ENCODE measurements around the gene IGF2R. TPM values are rescaled to one million over a fixed set of nuclear protein-coding genes. Genes with fewer than 3 reads are reported as not detected.
"Not testable (repeated sequence)": the region's sequence is repeated elsewhere in the genome, so short reads cannot be mapped to it uniquely, and the experiment has no call there.

The IGF2R gene
- total RNA-seq, 6 experiments from 2014 or later, result 77.3 to 119 (median 88.1) TPM

- Mint-ChIP-seq H3K9me3 (no peaks in the 10 kb centered on the region), H3K4me1 (ENCODE audit: low read depth) (peaks cover 54% of the 10 kb centered on the region), H3K36me3 (ENCODE audit: low read depth) (peaks cover 59% of the 10 kb centered on the region), H3K4me3 (no peak overlapping the region), H3K27ac (no peak overlapping the region), H3K27me3 (ENCODE audit: insufficient read depth) (no peaks in the 10 kb centered on the region; the same call in 1 of the 2 replicates)
- no peak for TF ChIP-seq CTCF (IDR thresholded peaks at IDR 0.05)
- DNase-seq, result no peak
Observed at GRCh38 chr6:159996626-159997497, 28.0 kb downstream of the IGF2R start.

- Mint-ChIP-seq H3K4me3 (no peak overlapping the region), H3K27me3 (ENCODE audit: insufficient read depth) (no peaks in the 10 kb centered on the region; the same call in 1 of the 2 replicates), H3K27ac (no peak overlapping the region), H3K36me3 (ENCODE audit: low read depth) (peaks cover 51% of the 10 kb centered on the region), H3K4me1 (ENCODE audit: low read depth) (peaks cover 49% of the 10 kb centered on the region), H3K9me3 (no peaks in the 10 kb centered on the region)
- TF ChIP-seq CTCF (IDR thresholded peaks at IDR 0.05), result no peak
- DNase-seq, result no peak
Observed at GRCh38 chr6:159997498-159998101, 28.7 kb downstream of the IGF2R start.

- DNase-seq, result no peak
- Mint-ChIP-seq H3K4me3 (no peak overlapping the region), H3K4me1 (ENCODE audit: low read depth) (peaks cover 39% of the 10 kb centered on the region), H3K27ac (no peak overlapping the region), H3K9me3 (no peaks in the 10 kb centered on the region), H3K27me3 (ENCODE audit: insufficient read depth) (no peaks in the 10 kb centered on the region; the same call in 1 of the 2 replicates), H3K36me3 (ENCODE audit: low read depth) (peaks cover 45% of the 10 kb centered on the region)
- TF ChIP-seq CTCF (IDR thresholded peaks at IDR 0.05), result no peak
Observed at GRCh38 chr6:159998538-159998937, 29.7 kb downstream of the IGF2R start.

- peaks cover 35% of the 10 kb centered on the region for H3K4me1 Mint-ChIP-seq (ENCODE audit: low read depth)
- no peaks in the 10 kb centered on the region; the same call in 1 of the 2 replicates for H3K27me3 Mint-ChIP-seq (ENCODE audit: insufficient read depth)
- TF ChIP-seq CTCF (IDR thresholded peaks at IDR 0.05), result no peak
- no peak for DNase-seq
- no peaks in the 10 kb centered on the region for H3K9me3 Mint-ChIP-seq
- H3K36me3 Mint-ChIP-seq (ENCODE audit: low read depth), result peaks cover 48% of the 10 kb centered on the region
- no peak overlapping the region for H3K4me3 Mint-ChIP-seq
- peak overlapping the region; percentile 27; the same call in 1 of the 2 replicates for H3K27ac Mint-ChIP-seq
Observed at GRCh38 chr6:159999240-159999671, 30.4 kb downstream of the IGF2R start.

GRCh38 chr6:160000280-160000704 is 31.4 kb downstream of the IGF2R start:
- Mint-ChIP-seq H3K27me3 (ENCODE audit: insufficient read depth) (no peaks in the 10 kb centered on the region; the same call in 1 of the 2 replicates), H3K4me3 (no peak overlapping the region), H3K36me3 (ENCODE audit: low read depth) (peaks cover 50% of the 10 kb centered on the region), H3K9me3 (no peaks in the 10 kb centered on the region; the same call in 1 of the 2 replicates), H3K4me1 (ENCODE audit: low read depth) (peaks cover 26% of the 10 kb centered on the region), H3K27ac (no peak overlapping the region)
- no peak for DNase-seq
- TF ChIP-seq CTCF (IDR thresholded peaks at IDR 0.05), result no peak

GRCh38 chr6:160000893-160001427 is 32.1 kb downstream of the IGF2R start:
- H3K27ac Mint-ChIP-seq; H3K9me3 Mint-ChIP-seq; H3K27me3 Mint-ChIP-seq (ENCODE audit: insufficient read depth); H3K4me3 Mint-ChIP-seq; DNase-seq: not testable (repeated sequence)
- Mint-ChIP-seq H3K36me3 (ENCODE audit: low read depth) (peaks cover 43% of the 10 kb centered on the region), H3K4me1 (ENCODE audit: low read depth) (peaks cover 23% of the 10 kb centered on the region)
